ENCODE results near the gene CLEC4C. TPM values are rescaled to one million over a fixed set of nuclear protein-coding genes. Genes with fewer than 3 reads are reported as not detected.
A peak's percentile ranks its signal among the peaks of the same experiment; 100 is the strongest.
"Not testable (repeated sequence)": the region's sequence is repeated elsewhere in the genome, so short reads cannot be mapped to it uniquely, and the experiment has no call there.

CLEC4C gene
- total RNA-seq, 1 donor from 2014 or later, result not detected

DNA sequence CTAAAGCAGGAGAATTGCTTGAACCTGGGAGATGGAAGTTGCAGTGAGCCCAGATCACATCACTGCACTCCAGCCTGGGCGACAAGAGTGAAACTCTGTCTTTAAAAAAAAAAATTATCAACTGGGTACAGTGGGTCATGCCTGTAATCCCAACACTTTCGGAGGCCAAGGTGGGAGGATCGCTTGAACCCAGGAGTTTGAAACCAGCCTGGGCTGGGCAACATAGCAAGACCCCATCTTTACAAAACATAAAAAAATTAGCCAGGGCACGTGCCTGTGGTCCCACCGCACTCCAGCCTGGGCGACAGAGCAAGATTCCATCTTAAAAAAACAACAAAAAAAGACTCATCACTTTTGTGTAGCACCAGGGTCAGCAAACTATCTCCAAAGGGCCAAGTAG lies 34.9 kb upstream of the CLEC4C start:
- Mint-ChIP-seq H3K27ac (ENCODE audit: unreplicated experiment) (no peak overlapping the region), H3K36me3 (ENCODE audit: low read depth) (no peaks in the 10 kb centered on the region)

DNA sequence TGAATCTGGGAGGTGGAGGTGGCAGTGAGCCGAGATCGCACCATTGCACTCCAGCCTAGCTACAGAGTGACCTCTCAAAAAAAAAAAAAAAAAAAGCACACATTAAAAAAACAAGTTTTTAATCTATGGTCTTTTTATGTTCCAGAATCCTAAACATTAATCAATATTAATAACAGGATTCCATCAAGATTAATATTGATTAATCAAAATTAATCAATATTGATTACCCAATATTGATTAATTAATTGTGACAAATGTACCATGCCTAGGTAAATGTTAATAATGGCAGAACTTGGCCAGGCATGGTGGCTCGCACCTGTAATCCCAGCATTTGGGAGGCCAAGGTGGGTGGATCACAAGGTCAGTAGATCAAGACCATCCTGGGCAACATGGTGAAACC lies 34.1 kb upstream of the CLEC4C start:
- no peak for DNase-seq (ENCODE audit: low read depth, low spot score)
- Mint-ChIP-seq H3K27ac (ENCODE audit: unreplicated experiment) (no peak overlapping the region), H3K27me3 (ENCODE audit: low read depth) (no peaks in the 10 kb centered on the region), H3K4me1 (peaks cover 12% of the 10 kb centered on the region), H3K4me3 (no peak overlapping the region), H3K9me3 (peaks cover 3% of the 10 kb centered on the region), H3K36me3 (ENCODE audit: low read depth) (no peaks in the 10 kb centered on the region)
- TF ChIP-seq, protein P1, sequence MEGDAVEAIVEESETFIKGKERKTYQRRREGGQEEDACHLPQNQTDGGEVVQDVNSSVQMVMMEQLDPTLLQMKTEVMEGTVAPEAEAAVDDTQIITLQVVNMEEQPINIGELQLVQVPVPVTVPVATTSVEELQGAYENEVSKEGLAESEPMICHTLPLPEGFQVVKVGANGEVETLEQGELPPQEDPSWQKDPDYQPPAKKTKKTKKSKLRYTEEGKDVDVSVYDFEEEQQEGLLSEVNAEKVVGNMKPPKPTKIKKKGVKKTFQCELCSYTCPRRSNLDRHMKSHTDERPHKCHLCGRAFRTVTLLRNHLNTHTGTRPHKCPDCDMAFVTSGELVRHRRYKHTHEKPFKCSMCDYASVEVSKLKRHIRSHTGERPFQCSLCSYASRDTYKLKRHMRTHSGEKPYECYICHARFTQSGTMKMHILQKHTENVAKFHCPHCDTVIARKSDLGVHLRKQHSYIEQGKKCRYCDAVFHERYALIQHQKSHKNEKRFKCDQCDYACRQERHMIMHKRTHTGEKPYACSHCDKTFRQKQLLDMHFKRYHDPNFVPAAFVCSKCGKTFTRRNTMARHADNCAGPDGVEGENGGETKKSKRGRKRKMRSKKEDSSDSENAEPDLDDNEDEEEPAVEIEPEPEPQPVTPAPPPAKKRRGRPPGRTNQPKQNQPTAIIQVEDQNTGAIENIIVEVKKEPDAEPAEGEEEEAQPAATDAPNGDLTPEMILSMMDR (conservative IDR thresholded peaks at IDR 0.05), result no peak

More for the DNA sequence above, 34.9 kb upstream of the CLEC4C start:
- Mint-ChIP-seq H3K27me3 (ENCODE audit: low read depth) (peaks cover 4% of the 10 kb centered on the region), H3K4me3 (no peak overlapping the region), H3K4me1 (peaks cover 16% of the 10 kb centered on the region), H3K9me3 (peaks cover 3% of the 10 kb centered on the region)
- DNase-seq (ENCODE audit: low read depth, low spot score), result no peak
- TF ChIP-seq, protein P1 (conservative IDR thresholded peaks at IDR 0.05), result no peak

DNA sequence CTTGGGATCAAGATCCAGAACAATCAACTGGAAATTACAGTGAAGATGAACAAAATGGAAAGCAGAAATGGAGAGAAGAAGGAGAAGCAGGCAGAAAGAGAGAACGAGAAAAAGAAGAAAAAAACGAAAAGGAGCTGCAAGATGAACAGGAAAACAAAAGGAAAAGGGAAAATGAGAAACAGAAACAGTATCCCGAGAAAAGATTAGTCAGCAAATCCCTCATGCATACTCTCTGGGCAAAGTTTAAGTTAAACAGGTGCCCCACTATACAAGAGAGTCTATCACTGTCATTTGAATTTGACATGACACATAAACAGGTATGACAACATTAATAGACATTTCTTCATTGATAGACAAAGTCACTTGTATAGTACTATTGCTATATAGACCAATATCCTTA lies 22.8 kb upstream of the CLEC4C start:
- TF ChIP-seq, protein P1 (conservative IDR thresholded peaks at IDR 0.05), result no peak
- Mint-ChIP-seq H3K36me3 (ENCODE audit: low read depth) (peaks cover 2% of the 10 kb centered on the region), H3K27me3 (ENCODE audit: low read depth) (no peaks in the 10 kb centered on the region), H3K9me3 (no peaks in the 10 kb centered on the region), H3K4me1 (peaks cover 14% of the 10 kb centered on the region), H3K4me3 (no peak overlapping the region), H3K27ac (ENCODE audit: unreplicated experiment) (no peak overlapping the region)
- DNase-seq (ENCODE audit: low read depth, low spot score), result no peak

DNA sequence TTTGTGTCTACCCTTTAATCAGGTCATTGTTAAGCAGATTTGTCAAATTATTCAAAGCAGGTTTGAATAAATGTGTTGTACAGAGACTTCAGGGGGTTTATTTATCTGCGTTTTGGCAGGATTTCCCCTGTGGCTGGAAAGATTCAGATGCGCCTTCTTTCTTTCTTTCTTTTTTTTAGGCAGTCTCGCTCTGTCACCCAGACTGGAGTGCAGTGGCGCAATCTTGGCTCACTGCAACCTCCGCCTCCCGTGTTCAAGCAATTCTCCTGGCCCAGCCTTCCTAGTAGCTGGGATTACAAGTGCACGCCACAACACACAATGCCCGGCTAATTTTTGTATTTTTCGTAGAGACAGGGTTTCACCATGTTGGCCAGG lies 11.6 kb upstream of the CLEC4C start:
- DNase-seq (ENCODE audit: low read depth, low spot score), result no peak
- H3K4me3 Mint-ChIP-seq, result no peak overlapping the region
- TF ChIP-seq, protein P1 (conservative IDR thresholded peaks at IDR 0.05), result no peak
- no peaks in the 10 kb centered on the region for H3K36me3 Mint-ChIP-seq (ENCODE audit: low read depth)
- H3K27me3 Mint-ChIP-seq (ENCODE audit: low read depth), result no peaks in the 10 kb centered on the region
- no peaks in the 10 kb centered on the region for H3K9me3 Mint-ChIP-seq
- no peak overlapping the region for H3K27ac Mint-ChIP-seq (ENCODE audit: unreplicated experiment)
- peaks cover 6% of the 10 kb centered on the region for H3K4me1 Mint-ChIP-seq

DNA sequence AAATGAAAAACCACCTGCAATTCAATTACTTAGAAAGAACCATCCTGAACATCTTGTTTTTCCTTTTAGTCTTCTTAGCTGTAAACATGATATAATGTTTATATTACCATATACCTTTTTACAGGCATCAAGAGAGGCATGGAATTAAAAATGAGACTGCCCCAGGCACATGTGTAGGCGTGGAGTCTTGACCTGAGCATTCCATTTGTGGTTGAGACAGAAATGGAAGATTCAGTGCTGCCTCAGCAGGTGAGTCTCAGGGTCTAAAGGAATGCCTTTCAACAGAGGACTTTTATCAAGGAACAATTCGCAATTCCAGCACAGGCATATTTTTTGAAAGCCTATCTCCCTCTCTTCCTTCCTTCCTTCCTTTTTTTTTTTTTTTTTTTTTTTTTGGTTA lies 9.8 kb upstream of the CLEC4C start:
- DNase-seq (ENCODE audit: low read depth, low spot score), result no peak
- Mint-ChIP-seq H3K27me3 (ENCODE audit: low read depth) (no peaks in the 10 kb centered on the region), H3K4me1 (peaks cover 6% of the 10 kb centered on the region), H3K27ac (ENCODE audit: unreplicated experiment) (no peak overlapping the region), H3K36me3 (ENCODE audit: low read depth) (no peaks in the 10 kb centered on the region), H3K9me3 (no peaks in the 10 kb centered on the region), H3K4me3 (no peak overlapping the region)
- TF ChIP-seq, protein P1 (conservative IDR thresholded peaks at IDR 0.05), result no peak

DNA sequence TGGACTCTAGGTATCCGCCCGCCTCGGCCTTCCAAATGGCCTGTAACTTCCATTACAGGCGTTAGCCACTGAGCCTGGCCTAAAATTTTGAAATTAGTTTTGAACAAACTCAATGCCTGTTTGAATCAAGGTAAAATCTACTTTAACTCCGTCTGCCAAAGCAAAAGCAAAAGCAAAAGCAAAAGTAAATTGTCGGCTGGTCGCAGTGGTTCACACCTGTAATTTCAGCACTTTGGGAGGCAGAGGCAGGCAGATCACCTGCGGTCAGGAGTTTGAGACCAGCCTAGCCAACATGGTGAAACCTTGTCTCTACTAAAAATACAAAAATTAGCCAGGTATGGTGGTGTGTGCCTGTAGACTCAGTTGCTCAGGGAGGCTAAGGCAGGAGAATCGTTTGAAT lies 8.5 kb upstream of the CLEC4C start:
- not testable (repeated sequence) for H3K4me1 Mint-ChIP-seq; H3K27ac Mint-ChIP-seq (ENCODE audit: unreplicated experiment); DNase-seq (ENCODE audit: low read depth, low spot score); H3K4me3 Mint-ChIP-seq; H3K36me3 Mint-ChIP-seq (ENCODE audit: low read depth); H3K27me3 Mint-ChIP-seq (ENCODE audit: low read depth); H3K9me3 Mint-ChIP-seq

DNA sequence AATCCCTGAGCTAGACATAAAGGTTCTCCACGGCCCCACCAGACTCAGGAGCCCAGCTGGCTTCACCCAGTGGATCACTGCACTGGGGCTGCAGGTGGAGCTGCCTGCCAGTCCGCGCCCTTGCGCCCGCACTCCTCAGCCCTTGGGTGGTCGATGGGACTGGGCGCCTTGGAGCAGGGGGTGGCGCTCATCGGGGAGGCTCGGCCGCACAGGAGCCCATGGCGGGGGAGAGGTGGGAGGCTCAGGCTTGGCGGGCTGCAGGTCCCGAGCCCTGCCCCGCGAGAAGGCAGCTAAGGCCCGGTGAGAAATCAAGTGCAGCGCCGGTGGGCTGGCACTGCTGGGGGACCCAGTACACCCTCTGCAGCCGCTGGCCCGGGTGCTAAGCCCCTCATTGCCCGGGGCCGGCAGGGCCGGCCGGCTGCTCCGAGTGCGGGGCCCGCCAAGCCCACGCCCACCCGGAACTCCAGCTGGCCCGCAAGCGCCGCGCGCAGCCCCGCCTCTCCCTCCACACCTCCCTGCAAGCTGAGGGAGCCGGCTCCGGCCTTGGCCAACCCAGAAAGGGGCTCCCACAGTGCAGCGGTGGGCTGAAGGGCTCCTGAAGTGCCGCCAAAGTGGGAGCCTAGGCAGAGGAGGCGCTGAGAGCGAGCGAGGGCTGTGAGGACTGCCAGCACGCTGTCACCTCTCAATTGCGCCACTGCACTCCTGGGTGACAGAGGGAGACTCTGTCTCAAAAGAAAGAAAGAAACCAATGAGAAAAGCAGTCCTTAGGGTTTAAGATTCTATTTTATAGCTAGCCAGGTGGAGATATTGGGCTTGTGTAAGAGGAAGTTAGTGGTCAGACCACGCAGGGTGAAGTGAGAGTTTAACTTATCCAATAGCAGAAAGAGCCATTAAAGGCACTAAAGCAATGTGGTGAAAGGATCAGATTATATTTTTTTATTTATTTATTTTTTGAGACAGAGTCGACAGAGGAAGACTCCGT lies 5.1 kb upstream of the CLEC4C start:
- H3K36me3 Mint-ChIP-seq (ENCODE audit: low read depth); H3K27me3 Mint-ChIP-seq (ENCODE audit: low read depth); H3K4me3 Mint-ChIP-seq; H3K4me1 Mint-ChIP-seq; H3K9me3 Mint-ChIP-seq; DNase-seq (ENCODE audit: low read depth, low spot score): not testable (repeated sequence)
- peak overlapping the region; percentile 57 for H3K27ac Mint-ChIP-seq (ENCODE audit: unreplicated experiment)
